ENCODE data around the gene TRIP10. TPM values are rescaled to one million over a fixed set of nuclear protein-coding genes. Genes with fewer than 3 reads are reported as not detected.

Gene TRIP10
- total and polyA plus RNA-seq, 2 of the 8 experiments (the other 6 are each of a cell fraction or from before 2014, with no cell fraction given), result 27.8 to 69.5 TPM

- CTCF ChIA-PET (ENCODE audit: partially characterized antibody), result interaction anchor here (0.6 to 7.2 kb wide), 3 partner anchors 12 to 114 kb away, joined by 3 to 31 read pairs (median 9); partner anchors contain the start of gene GPR108
- no peak for FAIRE-seq
- H4K91ac ChIP-seq (replicated peaks; ENCODE audit: insufficient read length, low read length), result no peak overlapping the region
- TF ChIP-seq ASH2L (IDR thresholded peaks at IDR 0.05; ENCODE audit: low read length), result no peak
- no peak for TF ChIP-seq MAX (IDR thresholded peaks at IDR 0.05)
- no peak for TF ChIP-seq BACH1 (IDR thresholded peaks at IDR 0.05; ENCODE audit: low read length)
- TF ChIP-seq RFX5 (IDR thresholded peaks at IDR 0.05; ENCODE audit: borderline replicate concordance, low read depth, low read length), result no peak
- TF ChIP-seq CBX8 (IDR thresholded peaks at IDR 0.05; ENCODE audit: borderline replicate concordance, low read depth, low read length), result no peak
- no peak for TF ChIP-seq BRCA1 (IDR thresholded peaks at IDR 0.05; ENCODE audit: low read depth, low read length)
- no peak for TF ChIP-seq CHD1 (IDR thresholded peaks at IDR 0.05; ENCODE audit: low read depth, low read length)
- TF ChIP-seq CHD2 (IDR thresholded peaks at IDR 0.05; ENCODE audit: low read length), result no peak
- TF ChIP-seq CTBP2 (IDR thresholded peaks at IDR 0.05; ENCODE audit: borderline replicate concordance, insufficient read depth, insufficient read length, low read length), result no peak
- no peak for TF ChIP-seq HDAC2 (IDR thresholded peaks at IDR 0.05; ENCODE audit: borderline replicate concordance in 1 of 2, low read depth in 2 of 2, low read length in 2 of 2)
- no peak for TF ChIP-seq SP2 (IDR thresholded peaks at IDR 0.05; ENCODE audit: low read length)
- no peak for TF ChIP-seq POU5F1 (IDR thresholded peaks at IDR 0.05; ENCODE audit: low read depth, low read length)
Measured at GRCh38 chr19:6721773-6722172, 17.7 kb upstream of the TRIP10 start.

More at GRCh38 chr19:6721773-6722172, 17.7 kb upstream of the TRIP10 start:
- no peak overlapping the region for H3K14ac ChIP-seq (ENCODE audit: insufficient read length)
- H3K4me3 ChIP-seq (ENCODE audit: extremely low read depth in 1 of 4, insufficient read depth in 2 of 4, low read depth in 3 of 4, low read length in 4 of 4), result no peak overlapping the region
- no peaks in the 10 kb centered on the region; a peak in 1 of 7 replicates for H3K27me3 ChIP-seq (replicated peaks in 1 of 4; ENCODE audit: control insufficient read depth in 3 of 4, extremely low read depth in 1 of 4, insufficient read depth in 3 of 4, low read length in 3 of 4)
- H2BK12ac ChIP-seq (ENCODE audit: low read depth, low read length), result no peak overlapping the region
- no peaks in the 10 kb centered on the region for H3K9me3 ChIP-seq (ENCODE audit: insufficient read depth in 2 of 2, low read depth in 1 of 2, low read length in 1 of 2)
- H3K4ac ChIP-seq (replicated peaks; ENCODE audit: insufficient read length, low read depth, low read length), result no peak overlapping the region
- H3K36me3 ChIP-seq (ENCODE audit: control insufficient read depth in 2 of 4, insufficient read depth in 4 of 4, low read length in 3 of 4), result no peaks in the 10 kb centered on the region; a peak in 1 of 8 replicates
- WGBS, 2 experiments (ENCODE audit: extremely low coverage in 1 of 2, insufficient coverage in 1 of 2, insufficient read length in 1 of 2, insufficient replicate concordance in 2 of 2, low coverage in 1 of 2, low lambda C conversion rate in 2 of 2, missing lambda C conversion rate in 1 of 2), result 85% methylated on average over 5 of the region's 5 CpGs; no CpG with 5 or more reads in 1 of the 2 experiments
- peaks cover 0 to 6% of the 10 kb centered on the region in 2 experiments for H4K20me1 ChIP-seq (replicated peaks in 1 of 2; ENCODE audit: control insufficient read depth in 1 of 2, insufficient read depth in 2 of 2, low read length in 2 of 2)
- peaks cover 0 to 16% (median 6%) of the 10 kb centered on the region in 4 experiments; a peak in 4 of 7 replicates for H3K4me1 ChIP-seq (replicated peaks in 1 of 4; ENCODE audit: control insufficient read depth in 3 of 4, insufficient read depth in 4 of 4, low read length in 3 of 4)
- H3K79me2 ChIP-seq (ENCODE audit: control insufficient read depth in 1 of 2, insufficient read depth in 2 of 2, low read length in 2 of 2), result no peaks in the 10 kb centered on the region; a peak in 1 of 4 replicates
- no peak overlapping the region for H3K9ac ChIP-seq (replicated peaks in 1 of 4; ENCODE audit: extremely low read depth in 1 of 4, low read depth in 3 of 4, low read length in 3 of 4)
- H2AFZ ChIP-seq (ENCODE audit: low read length), result no peak overlapping the region
- H3K56ac ChIP-seq (replicated peaks; ENCODE audit: insufficient read length, low read depth, low read length), result no peak overlapping the region
- no peak overlapping the region for H2BK120ac ChIP-seq (replicated peaks; ENCODE audit: low read depth, low read length)
- H4K5ac ChIP-seq (ENCODE audit: insufficient read length, low read depth, low read length), result no peak overlapping the region
- no peak overlapping the region for H3K4me2 ChIP-seq (ENCODE audit: insufficient read depth in 1 of 2, low read depth in 2 of 2, low read length in 2 of 2)
- H3K79me1 ChIP-seq (ENCODE audit: low read depth, low read length), result no peaks in the 10 kb centered on the region
- H3K18ac ChIP-seq (ENCODE audit: extremely low read depth, low read length), result no peak overlapping the region
- H2BK5ac ChIP-seq (ENCODE audit: low read depth, low read length), result no peak overlapping the region
- H2BK15ac ChIP-seq (ENCODE audit: low read length), result no peak overlapping the region
- no peak overlapping the region for H3K23ac ChIP-seq (ENCODE audit: insufficient read length)
- no peak overlapping the region for H3K27ac ChIP-seq (ENCODE audit: low read depth, low read length)
- POLR2A ChIA-PET (ENCODE audit: partially characterized antibody), result no interaction called here
- H3K23me2 ChIP-seq (ENCODE audit: low read depth, low read length), result peaks cover 10% of the 10 kb centered on the region
- DNase-seq (ENCODE audit: low read depth in 1 of 2, low spot score in 2 of 2), result no peak
- H4K8ac ChIP-seq (ENCODE audit: extremely low read depth, insufficient read depth, low read length), result no peak overlapping the region
- H2BK20ac ChIP-seq (ENCODE audit: low read length), result no peak overlapping the region
- H2AK5ac ChIP-seq (ENCODE audit: low read depth, low read length), result no peak overlapping the region
